ENCODE data around the gene MAP2.

- no peak for TF ChIP-seq FOXA1 (IDR thresholded peaks at IDR 0.05)
- no peak for TF ChIP-seq ZNF384 (IDR thresholded peaks at IDR 0.05)
- TF ChIP-seq TARDBP (IDR thresholded peaks at IDR 0.05): no peak
- TF ChIP-seq FOXK2 (IDR thresholded peaks at IDR 0.05): no peak
- no peak for TF ChIP-seq ARNT (IDR thresholded peaks at IDR 0.05)
- TF ChIP-seq BHLHE40 (IDR thresholded peaks at IDR 0.05; ENCODE audit: borderline replicate concordance): no peak
- TF ChIP-seq HDGF (IDR thresholded peaks at IDR 0.05; ENCODE audit: borderline replicate concordance): no peak
- no peak for TF ChIP-seq NFRKB (IDR thresholded peaks at IDR 0.05)
- no peak for TF ChIP-seq ELF4 (IDR thresholded peaks at IDR 0.05)
- TF ChIP-seq SUZ12 (IDR thresholded peaks at IDR 0.05): no peak
- no peak for TF ChIP-seq FOXM1 (IDR thresholded peaks at IDR 0.05; ENCODE audit: borderline replicate concordance)
- TF ChIP-seq PKNOX1 (IDR thresholded peaks at IDR 0.05): no peak
- TF ChIP-seq SP1 (IDR thresholded peaks at IDR 0.05): no peak
- TF ChIP-seq CTBP1 (IDR thresholded peaks at IDR 0.05; ENCODE audit: borderline replicate concordance): no peak
Observed at GRCh38 chr2:209519906-209520305, 96.1 kb downstream of the MAP2 start.
